Fibroblast of peridontal ligament (primary cell): ENCODE measurements around the gene DOC2B.
"Not testable (repeated sequence)": the region's sequence is repeated elsewhere in the genome, so short reads cannot be mapped to it uniquely, and the experiment has no call there.

Experiments used
- DNase-seq: peaks from one replicate; pipeline ENCODE4 v3.0.0-alpha.2; 2010; ENCODE audit errors: extremely low read depth

Gene DOC2B

DNA sequence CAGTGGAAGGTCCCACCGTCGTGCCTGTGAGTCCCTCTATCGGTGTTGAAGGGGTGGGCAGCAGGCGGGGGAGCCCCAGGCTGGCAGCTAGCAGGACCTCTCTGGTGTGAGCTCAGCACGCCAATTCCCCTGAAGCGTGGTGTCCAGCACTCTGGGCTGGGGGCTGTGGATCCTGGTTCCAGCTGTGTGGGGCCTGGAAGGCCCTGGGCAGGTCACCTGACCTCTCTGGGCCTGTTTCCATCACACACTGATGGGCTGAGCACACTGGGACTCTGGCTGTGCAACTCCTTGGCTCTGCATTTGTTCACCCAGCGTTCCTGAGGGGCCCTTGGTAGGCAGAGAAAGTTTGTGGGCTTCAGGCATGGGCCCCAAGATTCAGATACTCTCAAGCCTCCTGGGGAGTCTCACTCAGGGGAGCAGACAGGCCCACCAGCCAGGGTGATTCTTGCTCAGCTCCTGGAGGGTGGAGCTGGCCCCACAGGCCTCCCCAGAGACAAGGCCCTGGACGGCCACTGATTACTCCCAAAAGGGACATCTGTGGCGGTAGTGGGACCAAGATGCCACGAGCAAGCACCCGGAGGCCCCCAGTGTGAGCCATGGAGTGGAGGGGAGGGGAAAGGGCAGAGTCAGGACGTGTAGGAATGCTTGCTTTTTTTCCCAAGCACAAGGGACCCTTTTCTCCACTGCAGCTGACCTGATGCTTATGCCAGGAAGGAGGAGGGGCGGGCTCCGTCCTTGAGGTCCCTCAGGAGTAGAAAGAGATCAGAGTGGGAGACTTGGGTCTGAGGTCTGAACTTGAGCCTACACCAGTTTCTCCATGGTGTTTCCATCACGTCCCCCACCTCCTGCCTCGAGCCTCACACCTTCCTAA, 35.5 kb downstream of the DOC2B start:
- DNase-seq = no peak

DNA sequence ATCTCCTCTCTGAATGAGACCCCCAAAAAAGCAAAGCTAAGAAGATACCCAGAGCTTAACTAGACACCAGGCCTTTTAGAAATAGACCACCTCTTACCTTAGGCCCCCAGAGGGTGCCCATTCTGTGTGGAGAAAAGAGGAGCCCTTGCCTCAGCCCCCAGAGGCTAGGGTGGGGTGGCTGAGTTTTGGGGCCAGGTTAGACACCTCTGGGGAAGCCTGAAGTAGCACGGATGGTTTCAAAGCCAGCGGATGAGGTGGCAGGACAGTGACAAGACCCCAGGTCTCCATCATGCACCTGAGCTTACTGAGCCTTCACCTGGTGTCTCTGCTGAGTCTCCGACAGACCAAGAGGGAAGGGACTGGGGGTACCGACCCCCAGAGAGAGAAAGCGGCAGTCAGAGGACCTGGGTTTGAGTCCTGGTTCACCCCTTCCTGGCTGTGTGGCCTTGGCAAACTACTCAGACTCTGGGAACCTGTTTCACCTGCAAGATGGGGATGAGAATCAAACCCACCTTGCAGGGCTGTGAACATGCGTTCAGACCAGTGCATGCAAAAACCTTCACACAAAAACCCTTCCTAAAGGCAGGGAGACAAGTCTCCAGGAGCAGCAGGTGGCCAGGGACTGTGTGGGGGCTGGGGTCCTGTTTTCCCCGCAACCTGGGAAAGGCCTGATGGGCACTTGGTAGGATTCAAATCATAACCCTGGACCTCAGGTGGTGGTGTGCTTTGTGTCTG, 36.3 kb downstream of the DOC2B start:
- no peak for DNase-seq

GRCh38 chr17:143785-144281, 37.6 kb downstream of the DOC2B start:
- peak; percentile 47 for DNase-seq

- no peak for DNase-seq
These were observed 38.3 kb downstream of the DOC2B start for GRCh38 chr17:142876-143784.

DNA sequence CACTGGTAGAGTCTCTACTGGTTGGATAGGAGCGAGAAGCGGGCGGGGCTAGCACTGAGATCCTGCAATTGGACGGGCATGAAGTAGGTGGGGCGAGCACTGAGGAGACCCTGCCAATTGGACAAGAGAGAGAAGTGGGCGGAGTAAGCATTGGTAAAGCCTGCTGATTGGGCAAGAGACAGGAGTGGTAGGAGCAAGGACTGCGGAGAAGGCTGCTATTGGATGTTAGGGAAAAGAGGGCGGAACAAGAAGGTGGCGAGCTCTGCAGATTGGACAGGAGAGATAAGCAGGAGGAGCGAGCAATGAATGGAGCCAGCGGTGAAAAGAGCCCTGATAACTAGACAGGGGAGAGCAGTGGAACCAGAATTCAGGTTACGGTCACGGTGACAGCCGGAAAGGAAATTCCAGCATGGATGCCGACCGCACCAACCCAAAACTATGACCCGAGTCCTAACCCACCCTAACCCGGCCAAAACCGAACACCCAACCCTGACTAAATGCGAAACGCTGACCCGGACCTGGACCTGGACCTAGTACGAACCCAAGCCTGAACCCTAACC, 39.3 kb downstream of the DOC2B start:
- no peak for DNase-seq

DNA sequence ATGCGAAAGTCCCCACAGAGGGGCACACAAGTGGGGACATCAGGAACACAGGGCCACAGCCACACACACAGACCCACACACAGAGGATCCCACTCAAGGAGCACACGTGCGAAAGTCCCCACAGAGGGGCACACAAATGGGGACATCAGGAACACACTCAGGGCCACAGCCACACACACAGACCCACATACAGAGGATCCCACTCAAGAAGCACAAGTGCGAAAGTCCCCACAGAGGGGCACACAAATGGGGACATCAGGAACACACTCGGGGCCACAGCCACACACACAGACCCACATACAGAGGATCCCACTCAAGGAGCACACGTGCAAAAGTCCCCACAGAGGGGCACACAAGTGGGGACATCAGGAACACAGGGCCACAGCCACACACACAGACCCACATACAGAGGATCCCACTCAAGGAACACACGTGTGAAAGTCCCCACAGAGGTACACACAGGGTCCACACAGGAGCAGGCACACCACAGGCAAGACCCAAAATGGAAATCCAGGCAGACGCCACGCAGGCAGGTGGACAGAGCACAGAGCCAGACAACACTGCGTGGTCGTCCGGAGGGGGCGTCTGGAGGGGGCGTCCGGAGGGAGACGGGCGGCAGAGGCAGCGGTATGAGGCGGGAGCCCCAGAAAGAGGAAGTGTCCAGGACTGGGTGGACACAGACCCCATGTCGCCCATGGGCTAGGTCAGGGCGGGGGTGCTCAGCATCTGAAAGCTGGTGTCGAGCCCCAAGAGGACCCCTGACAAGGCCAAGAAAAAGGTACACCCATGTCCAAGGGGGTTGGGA, 41.8 kb downstream of the DOC2B start:
- not testable (repeated sequence) for DNase-seq

DNA sequence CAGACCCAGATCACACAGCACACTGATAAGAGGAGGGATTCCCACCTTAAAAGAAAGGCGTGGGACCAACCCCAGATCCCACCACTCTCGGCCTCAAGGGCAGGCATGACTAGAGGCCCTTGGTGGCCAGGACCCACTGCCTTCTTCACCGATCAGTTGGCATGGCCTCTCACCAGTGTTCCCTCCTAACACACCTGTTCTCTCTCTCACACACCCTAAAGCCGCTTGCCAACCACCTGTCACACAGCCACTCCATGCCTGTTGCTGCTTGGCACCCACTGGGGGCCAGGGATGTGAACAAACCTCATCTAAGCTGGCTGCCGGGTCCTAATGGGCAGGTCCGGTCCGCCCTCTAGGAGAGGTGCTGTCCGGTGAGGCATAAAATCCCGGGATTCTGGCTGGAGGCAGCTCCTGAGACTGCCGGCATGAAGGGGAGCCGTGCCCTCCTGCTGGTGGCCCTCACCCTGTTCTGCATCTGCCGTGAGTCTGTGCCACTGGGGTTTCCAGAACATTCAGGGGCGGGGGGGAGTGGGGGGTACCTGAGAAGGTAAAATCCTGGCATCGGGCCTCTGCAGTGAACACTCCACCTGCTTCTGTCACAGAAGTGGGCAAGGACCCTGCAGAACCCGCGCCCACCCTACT, 44.2 kb downstream of the DOC2B start, which contains the start of gene SCGB1C2:
TSS of gene SCGB1C2 (plus strand) at position 404 of the 642 bp plus-strand sequence. CDS start at position 426, 22 bp downstream.
- not testable (repeated sequence) for DNase-seq

- DNase-seq = not testable (repeated sequence)
These were observed 44.9 kb downstream of the DOC2B start for GRCh38 chr17:136531-136930.

- not testable (repeated sequence) for DNase-seq
These were observed 45.6 kb downstream of the DOC2B start for GRCh38 chr17:135895-136294.

- not testable (repeated sequence) for DNase-seq
These were observed 46.4 kb downstream of the DOC2B start for GRCh38 chr17:135022-135421.

GRCh38 chr17:134332-134785, 47.1 kb downstream of the DOC2B start:
- not testable (repeated sequence) for DNase-seq

GRCh38 chr17:133932-134331, 47.5 kb downstream of the DOC2B start:
- DNase-seq = not testable (repeated sequence)

GRCh38 chr17:118339-118917, 63.0 kb downstream of the DOC2B start:
- not testable (repeated sequence) for DNase-seq

- DNase-seq = not testable (repeated sequence)
These were observed 68.3 kb downstream of the DOC2B start for GRCh38 chr17:113111-113510.
